Upper lobe of right lung (tissue), 1 donor: Measurements from ENCODE around the gene CRYGB. TPM values are rescaled to one million over a fixed set of nuclear protein-coding genes. Genes with fewer than 3 reads are reported as not detected.
A peak's percentile ranks its signal among the peaks of the same experiment; 100 is the strongest.
"Not testable (repeated sequence)": the region's sequence is repeated elsewhere in the genome, so short reads cannot be mapped to it uniquely, and the experiment has no call there.

Source experiments
- ATAC-seq: fragments of 200-7000 bp; cut with Tn5 transposase; one replicate; pipeline ENCODE4 v1.9.1; 2020; ENCODE audit warnings: mild to moderate bottlenecking, moderate library complexity
- DNase-seq: peaks from one replicate; pipeline ENCODE4 v3.0.0-alpha.2; 2020
- H3K27ac ChIP-seq: fragments of 200-600 bp; one replicate; pipeline ENCODE4 v1.8.0; 2022
- H3K27me3 ChIP-seq: fragments of 200-600 bp; one replicate; pipeline ENCODE4 v1.8.0; 2022; ENCODE audit warnings: mild to moderate bottlenecking
- H3K36me3 ChIP-seq: fragments of 200-600 bp; one replicate; pipeline ENCODE4 v1.8.0; 2022
- H3K4me1 ChIP-seq: fragments of 200-600 bp; one replicate; pipeline ENCODE4 v1.8.0; 2022
- H3K4me3 ChIP-seq: fragments of 200-600 bp; one replicate; pipeline ENCODE4 v1.8.0; 2022; ENCODE audit warnings: mild to moderate bottlenecking
- H3K9me3 ChIP-seq: fragments of 200-600 bp; one replicate; pipeline ENCODE4 v1.8.0; 2022
- CTCF ChIP-seq: fragments of 200-600 bp; IDR thresholded peaks from one replicate; pipeline ENCODE4 v1.8.0; 2022; ENCODE audit warnings: antibody characterized with exemption
- intact Hi-C: fragments of 100-400 bp; cut with DNase I; formaldehyde crosslinking; loops from one replicate; pipeline ENCODE4 v1.11.0; 2022
- total RNA-seq: library from RNA; stranded (reverse); fragmentation: NEBNext Ultra II Directional; extraction: Animal tissue kit (Norgen Biotek cat#: 25700); gene quantifications from one replicate; pipeline ENCODE4 v1.2.1, GENCODE V29; 2021
- donor health status: DM: no; HTN: yes; CAD: no; lungs with severe emphysema.

Gene CRYGB
- total RNA-seq, 1 donor from 2014 or later = not detected

- TF ChIP-seq CTCF = no peak
- Histone ChIP-seq H3K9me3 (no peaks in the 10 kb centered on the region), H3K36me3 (no peaks in the 10 kb centered on the region), H3K27ac (no peak overlapping the region), H3K27me3 (peaks cover 5% of the 10 kb centered on the region), H3K4me3 (no peak overlapping the region), H3K4me1 (no peaks in the 10 kb centered on the region)
- ATAC-seq (no peak), DNase-seq (no peak)
- intact Hi-C loops = no loop called here
These were observed 15.2 kb downstream of the CRYGB start for GRCh38 chr2:208130712-208131110.

GRCh38 chr2:208129744-208130711 lies 15.9 kb downstream of the CRYGB start, which contains the start of gene CRYGC:
Gene CRYGC, minus strand, starts transcription at chr2:208129828. Its CDS starts 36 bp downstream, at chr2:208129792.
- no peaks in the 10 kb centered on the region for H3K4me1 ChIP-seq
- H3K4me3 ChIP-seq = no peak within 1 kb of the TSS
- no peak for ATAC-seq
- no peak within 1 kb of the TSS for H3K27ac ChIP-seq
- TF ChIP-seq CTCF = no peak
- H3K9me3 ChIP-seq = no peaks in the 10 kb centered on the region
- DNase-seq = no peak
- intact Hi-C loops = no loop called here
- no peaks in the 10 kb centered on the region for H3K36me3 ChIP-seq
- H3K27me3 ChIP-seq = peaks cover 9% of the 10 kb centered on the region

- ATAC-seq (no peak), DNase-seq (no peak)
- no peak for TF ChIP-seq CTCF
- no peak overlapping the region for H3K27ac ChIP-seq
- H3K27me3 ChIP-seq = peaks cover 28% of the 10 kb centered on the region
- H3K9me3 ChIP-seq = no peaks in the 10 kb centered on the region
- H3K4me1 ChIP-seq = no peaks in the 10 kb centered on the region
- H3K4me3 ChIP-seq = no peak overlapping the region
- intact Hi-C loops = no loop called here
- no peaks in the 10 kb centered on the region for H3K36me3 ChIP-seq
These were observed 17.8 kb downstream of the CRYGB start for GRCh38 chr2:208128136-208128535.

- no peak for ATAC-seq
- no peak for DNase-seq
- intact Hi-C loops = no loop called here
- Histone ChIP-seq H3K4me1 (no peaks in the 10 kb centered on the region), H3K4me3 (no peak overlapping the region), H3K27me3 (peaks cover 35% of the 10 kb centered on the region), H3K36me3 (no peaks in the 10 kb centered on the region), H3K27ac (no peak overlapping the region), H3K9me3 (no peaks in the 10 kb centered on the region)
- no peak for TF ChIP-seq CTCF
These were observed 18.9 kb downstream of the CRYGB start for GRCh38 chr2:208127090-208127489.

- ATAC-seq (no peak), DNase-seq (no peak)
- Histone ChIP-seq H3K27ac (no peak overlapping the region), H3K4me3 (no peak overlapping the region), H3K4me1 (no peaks in the 10 kb centered on the region), H3K36me3 (no peaks in the 10 kb centered on the region), H3K9me3 (no peaks in the 10 kb centered on the region), H3K27me3 (peaks cover 35% of the 10 kb centered on the region)
- no peak for TF ChIP-seq CTCF
- intact Hi-C loops = no loop called here
These were observed 20.7 kb downstream of the CRYGB start for GRCh38 chr2:208125251-208125650.

GRCh38 chr2:208124013-208124715 lies 21.8 kb downstream of the CRYGB start, which contains the start of gene CRYGD:
Gene CRYGD, minus strand, starts transcription at chr2:208124524. Its CDS starts 51 bp downstream, at chr2:208124473.
- ATAC-seq = peak; percentile 61
- intact Hi-C loops, H3K9me3 ChIP-seq, H3K27ac ChIP-seq, H3K36me3 ChIP-seq, DNase-seq, H3K4me1 ChIP-seq, H3K4me3 ChIP-seq: not testable (repeated sequence)
- peaks cover 35% of the 10 kb centered on the region for H3K27me3 ChIP-seq
